Measurements from ENCODE around the gene DERL2.

DERL2 gene

DNA sequence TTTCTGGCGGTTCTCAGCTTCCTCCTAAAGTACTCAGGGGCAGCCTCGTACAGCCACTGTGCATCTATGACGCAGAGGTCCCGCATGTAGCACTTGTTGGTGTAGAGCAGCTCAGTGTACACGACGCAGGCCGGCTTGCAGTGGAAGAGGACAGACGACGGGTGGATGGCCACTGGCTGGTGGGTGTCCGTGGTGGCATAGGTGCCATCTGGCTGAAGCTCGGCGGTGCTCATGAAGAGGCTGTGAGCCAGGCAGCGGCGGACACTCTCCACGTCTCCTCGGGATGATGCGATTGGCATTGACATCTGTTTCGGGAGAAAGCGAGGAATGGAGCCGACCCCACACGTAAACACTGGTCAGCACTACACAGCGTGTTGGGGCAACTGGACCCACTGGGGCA lies 41.8 kb downstream of the DERL2 start:
- TF ChIP-seq RARB (CRISPR knock-in tag; IDR thresholded peaks at IDR 0.05) (no peak), SNAI2 (CRISPR knock-in tag; IDR thresholded peaks at IDR 0.05) (no peak), CSDC2 (CRISPR knock-in tag; IDR thresholded peaks at IDR 0.05) (no peak)
- TF ChIP-seq, protein P1, sequence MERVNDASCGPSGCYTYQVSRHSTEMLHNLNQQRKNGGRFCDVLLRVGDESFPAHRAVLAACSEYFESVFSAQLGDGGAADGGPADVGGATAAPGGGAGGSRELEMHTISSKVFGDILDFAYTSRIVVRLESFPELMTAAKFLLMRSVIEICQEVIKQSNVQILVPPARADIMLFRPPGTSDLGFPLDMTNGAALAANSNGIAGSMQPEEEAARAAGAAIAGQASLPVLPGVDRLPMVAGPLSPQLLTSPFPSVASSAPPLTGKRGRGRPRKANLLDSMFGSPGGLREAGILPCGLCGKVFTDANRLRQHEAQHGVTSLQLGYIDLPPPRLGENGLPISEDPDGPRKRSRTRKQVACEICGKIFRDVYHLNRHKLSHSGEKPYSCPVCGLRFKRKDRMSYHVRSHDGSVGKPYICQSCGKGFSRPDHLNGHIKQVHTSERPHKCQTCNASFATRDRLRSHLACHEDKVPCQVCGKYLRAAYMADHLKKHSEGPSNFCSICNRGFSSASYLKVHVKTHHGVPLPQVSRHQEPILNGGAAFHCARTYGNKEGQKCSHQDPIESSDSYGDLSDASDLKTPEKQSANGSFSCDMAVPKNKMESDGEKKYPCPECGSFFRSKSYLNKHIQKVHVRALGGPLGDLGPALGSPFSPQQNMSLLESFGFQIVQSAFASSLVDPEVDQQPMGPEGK (CRISPR knock-in tag; IDR thresholded peaks at IDR 0.05; ENCODE audit: borderline replicate concordance) = no peak
- no peak for ATAC-seq

DNA sequence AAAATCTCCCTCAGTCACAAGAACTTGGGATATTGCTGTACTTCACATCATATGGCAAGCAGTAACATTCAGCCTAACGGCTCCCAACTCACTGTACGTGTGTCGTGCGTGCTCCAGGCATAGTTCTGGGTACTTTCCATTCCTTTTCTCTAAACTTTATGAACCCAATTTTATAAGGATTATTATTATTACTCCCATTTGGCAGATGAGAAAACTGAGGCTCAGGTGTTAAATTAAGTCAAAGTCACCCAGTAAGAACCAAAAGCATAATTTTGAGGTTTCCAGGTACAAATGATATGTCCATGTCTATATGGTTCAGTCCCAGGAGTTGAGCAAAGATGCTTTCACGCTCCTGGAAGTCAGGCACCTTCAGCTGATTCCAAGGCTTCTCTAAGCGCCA lies 42.2 kb downstream of the DERL2 start:
- TF ChIP-seq ZC3H10 (CRISPR knock-in tag; IDR thresholded peaks at IDR 0.05) (no peak), CSDC2 (CRISPR knock-in tag; IDR thresholded peaks at IDR 0.05) (no peak), ZNF565 (CRISPR knock-in tag; conservative IDR thresholded peaks at IDR 0.05; ENCODE audit: low read depth) (no peak), ZNF70 (CRISPR knock-in tag; IDR thresholded peaks at IDR 0.05) (no peak), TOX (CRISPR knock-in tag; IDR thresholded peaks at IDR 0.05; ENCODE audit: borderline replicate concordance) (no peak)
- TF ChIP-seq, protein P2, sequence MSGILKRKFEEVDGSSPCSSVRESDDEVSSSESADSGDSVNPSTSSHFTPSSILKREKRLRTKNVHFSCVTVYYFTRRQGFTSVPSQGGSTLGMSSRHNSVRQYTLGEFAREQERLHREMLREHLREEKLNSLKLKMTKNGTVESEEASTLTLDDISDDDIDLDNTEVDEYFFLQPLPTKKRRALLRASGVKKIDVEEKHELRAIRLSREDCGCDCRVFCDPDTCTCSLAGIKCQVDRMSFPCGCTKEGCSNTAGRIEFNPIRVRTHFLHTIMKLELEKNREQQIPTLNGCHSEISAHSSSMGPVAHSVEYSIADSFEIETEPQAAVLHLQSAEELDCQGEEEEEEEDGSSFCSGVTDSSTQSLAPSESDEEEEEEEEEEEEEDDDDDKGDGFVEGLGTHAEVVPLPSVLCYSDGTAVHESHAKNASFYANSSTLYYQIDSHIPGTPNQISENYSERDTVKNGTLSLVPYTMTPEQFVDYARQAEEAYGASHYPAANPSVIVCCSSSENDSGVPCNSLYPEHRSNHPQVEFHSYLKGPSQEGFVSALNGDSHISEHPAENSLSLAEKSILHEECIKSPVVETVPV (CRISPR knock-in tag; IDR thresholded peaks at IDR 0.05) = no peak
- TF ChIP-seq, protein P3, sequence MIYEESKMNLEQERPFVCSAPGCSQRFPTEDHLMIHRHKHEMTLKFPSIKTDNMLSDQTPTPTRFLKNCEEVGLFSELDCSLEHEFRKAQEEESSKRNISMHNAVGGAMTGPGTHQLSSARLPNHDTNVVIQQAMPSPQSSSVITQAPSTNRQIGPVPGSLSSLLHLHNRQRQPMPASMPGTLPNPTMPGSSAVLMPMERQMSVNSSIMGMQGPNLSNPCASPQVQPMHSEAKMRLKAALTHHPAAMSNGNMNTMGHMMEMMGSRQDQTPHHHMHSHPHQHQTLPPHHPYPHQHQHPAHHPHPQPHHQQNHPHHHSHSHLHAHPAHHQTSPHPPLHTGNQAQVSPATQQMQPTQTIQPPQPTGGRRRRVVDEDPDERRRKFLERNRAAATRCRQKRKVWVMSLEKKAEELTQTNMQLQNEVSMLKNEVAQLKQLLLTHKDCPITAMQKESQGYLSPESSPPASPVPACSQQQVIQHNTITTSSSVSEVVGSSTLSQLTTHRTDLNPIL (CRISPR knock-in tag; IDR thresholded peaks at IDR 0.05; ENCODE audit: low read depth) = no peak
- no peak for ATAC-seq

DNA sequence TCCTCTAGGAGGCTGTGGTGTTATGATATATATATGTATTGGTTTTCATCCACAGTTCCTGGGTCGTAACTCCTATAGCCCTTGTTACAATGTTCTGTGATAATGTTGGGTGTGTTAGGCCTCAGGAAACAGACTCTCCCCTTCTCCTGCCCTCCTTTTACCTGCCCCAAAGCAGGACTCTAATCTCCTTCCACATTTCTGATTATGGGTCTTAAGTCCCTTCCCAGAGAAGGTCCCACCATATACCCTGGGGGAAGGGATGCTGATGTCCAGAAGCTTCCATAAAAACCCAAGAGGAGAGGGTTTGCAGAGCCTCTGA lies 46.6 kb downstream of the DERL2 start:
- no peak for ATAC-seq
- no peak for TF ChIP-seq TCF4 (CRISPR knock-in tag; IDR thresholded peaks at IDR 0.05; ENCODE audit: borderline replicate concordance)
- no peak for TF ChIP-seq ESRRG (CRISPR knock-in tag; IDR thresholded peaks at IDR 0.05)
- TF ChIP-seq ZNF8 (CRISPR knock-in tag; IDR thresholded peaks at IDR 0.05) = no peak
- TF ChIP-seq ZNF565 (CRISPR knock-in tag; conservative IDR thresholded peaks at IDR 0.05; ENCODE audit: low read depth) = no peak
- TF ChIP-seq ARNTL (CRISPR knock-in tag; IDR thresholded peaks at IDR 0.05; ENCODE audit: borderline replicate concordance, low read depth) = no peak
- TF ChIP-seq ZC3H10 (CRISPR knock-in tag; IDR thresholded peaks at IDR 0.05) = no peak
- TF ChIP-seq PPARA (CRISPR knock-in tag; IDR thresholded peaks at IDR 0.05; ENCODE audit: borderline replicate concordance) = no peak
- TF ChIP-seq ZFP3 (CRISPR knock-in tag; IDR thresholded peaks at IDR 0.05) = no peak
- no peak for TF ChIP-seq BACH2 (CRISPR knock-in tag; IDR thresholded peaks at IDR 0.05; ENCODE audit: borderline replicate concordance)
- no peak for TF ChIP-seq ZNF70 (CRISPR knock-in tag; IDR thresholded peaks at IDR 0.05)
- TF ChIP-seq, protein P1 (CRISPR knock-in tag; IDR thresholded peaks at IDR 0.05; ENCODE audit: borderline replicate concordance) = no peak
- TF ChIP-seq TOX (CRISPR knock-in tag; IDR thresholded peaks at IDR 0.05; ENCODE audit: borderline replicate concordance) = no peak
- TF ChIP-seq RARB (CRISPR knock-in tag; IDR thresholded peaks at IDR 0.05) = no peak

DNA sequence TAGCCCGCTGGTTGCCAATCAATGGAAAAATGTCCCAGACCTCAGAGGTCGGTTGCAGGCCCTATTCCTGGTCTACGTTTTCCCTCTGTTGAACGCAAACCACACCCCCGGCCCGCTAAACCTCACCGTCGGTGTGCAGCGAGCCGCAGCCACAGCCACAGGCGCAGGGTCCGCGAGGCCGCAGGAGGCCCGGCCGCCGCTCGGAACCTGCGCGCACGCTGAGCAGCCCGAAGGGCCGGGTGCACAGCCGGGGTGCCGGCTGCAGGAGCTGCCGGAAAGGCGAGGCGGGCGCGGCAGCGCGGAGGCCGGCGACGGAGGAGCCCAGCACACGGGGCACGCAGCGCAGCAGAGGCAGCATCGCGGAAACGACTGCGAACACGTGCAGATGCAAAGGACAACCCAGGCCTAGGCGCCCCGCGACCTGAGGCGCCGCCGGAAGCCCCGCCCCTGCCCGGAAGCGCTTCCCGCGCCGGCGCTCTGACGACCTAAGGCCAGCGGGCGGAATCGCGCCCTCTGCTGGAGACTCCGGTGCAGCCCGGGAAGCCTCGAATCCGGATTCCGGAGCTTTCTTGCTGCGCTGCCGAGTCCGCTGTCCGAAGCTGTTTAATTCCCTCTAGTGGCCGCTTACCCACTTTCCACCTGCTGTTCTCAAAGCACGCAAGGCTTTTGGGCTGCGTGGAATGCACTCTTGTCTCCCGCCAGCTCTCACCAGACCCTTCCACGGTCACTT lies 47.1 kb downstream of the DERL2 start, which contains the start of gene C1QBP:
TSS of gene C1QBP (minus strand) at position 440 of the 730 bp plus-strand sequence. CDS start at position 358, 82 bp downstream.
- ATAC-seq = peak; percentile 93
- TF ChIP-seq ZFP3 (CRISPR knock-in tag; IDR thresholded peaks at IDR 0.05) (peak; percentile 62; the same call in 1 of the 2 replicates), CSDC2 (CRISPR knock-in tag; IDR thresholded peaks at IDR 0.05) (0 out of 2 replicates have a peak, but pooled peaks have one; percentile 53), PPARA (CRISPR knock-in tag; IDR thresholded peaks at IDR 0.05; ENCODE audit: borderline replicate concordance) (no peak)
- TF ChIP-seq, protein P3 (CRISPR knock-in tag; IDR thresholded peaks at IDR 0.05; ENCODE audit: low read depth) = no peak

Data from SK-N-SH treated with all-trans-retinoic acid at 6 μM for 48 hours (cell line).